Measurements from ENCODE around the gene SV2C.

The SV2C gene

DNA sequence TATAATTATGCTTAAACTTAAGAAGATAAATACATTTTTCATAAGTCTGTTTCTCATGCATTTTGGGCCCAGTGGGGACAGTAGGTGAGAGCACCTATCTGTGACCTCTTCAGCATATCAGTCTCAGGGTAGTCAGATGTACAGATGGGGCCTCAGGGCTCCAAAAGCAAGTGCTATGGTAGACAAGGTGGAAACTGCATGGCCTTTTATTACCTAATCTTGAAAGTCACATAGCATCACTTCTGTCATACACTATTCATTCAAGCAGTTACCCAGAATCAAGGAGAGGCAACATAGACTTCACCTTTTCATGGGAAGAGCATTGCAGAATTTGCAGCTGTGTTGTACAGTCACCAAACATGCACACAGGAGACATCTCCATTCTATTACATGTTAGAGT is 94.8 kb downstream of the SV2C start:
- Histone ChIP-seq H3K27me3 (ENCODE audit: control insufficient read depth in 2 of 2, insufficient read depth in 2 of 2, low read length in 2 of 2) (no peaks in the 10 kb centered on the region), H3K4me3 (ENCODE audit: low read length in 2 of 2) (no peak overlapping the region), H3K36me3 (ENCODE audit: control insufficient read depth in 2 of 2, insufficient read depth in 2 of 2, low read length in 2 of 2) (no peaks in the 10 kb centered on the region), H3K27ac (ENCODE audit: low read depth in 2 of 2, low read length in 2 of 2) (no peak overlapping the region), H3K9me3 (ENCODE audit: control insufficient read depth in 2 of 2, low read length in 2 of 2) (no peaks in the 10 kb centered on the region), H3K9ac (ENCODE audit: low read depth in 1 of 2, low read length in 2 of 2) (no peak overlapping the region), H3K4me1 (ENCODE audit: control insufficient read depth in 2 of 2, insufficient read depth in 2 of 2, low read length in 2 of 2) (peaks cover 2 to 13% of the 10 kb centered on the region in 2 donors)

DNA sequence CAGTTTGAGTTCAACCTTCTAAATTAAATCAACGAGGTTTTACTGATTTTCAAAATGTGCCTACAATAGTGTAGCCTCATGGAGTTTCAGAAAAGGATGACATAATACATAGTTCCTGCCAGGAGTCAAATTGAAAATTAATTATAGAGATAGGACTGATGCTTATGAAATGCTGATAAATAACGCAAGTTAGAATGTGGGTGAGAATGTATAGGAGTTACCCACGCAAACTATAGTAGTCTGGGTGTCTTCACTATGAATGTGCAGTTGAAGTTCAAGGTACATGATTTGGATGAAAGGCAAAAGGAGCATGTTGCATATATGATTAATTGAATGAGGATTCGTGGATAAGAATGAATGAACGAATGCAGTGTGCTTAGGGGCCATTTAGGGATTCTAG is 95.7 kb downstream of the SV2C start:
- H3K36me3 ChIP-seq (ENCODE audit: control insufficient read depth in 2 of 2, insufficient read depth in 2 of 2, low read length in 2 of 2), result no peaks in the 10 kb centered on the region
- no peaks in the 10 kb centered on the region for H3K9me3 ChIP-seq (ENCODE audit: control insufficient read depth in 2 of 2, low read length in 2 of 2)
- no peak overlapping the region for H3K4me3 ChIP-seq (ENCODE audit: low read length in 2 of 2)
- peaks cover 2 to 13% of the 10 kb centered on the region in 2 donors for H3K4me1 ChIP-seq (ENCODE audit: control insufficient read depth in 2 of 2, insufficient read depth in 2 of 2, low read length in 2 of 2)
- no peak overlapping the region for H3K27ac ChIP-seq (ENCODE audit: low read depth in 2 of 2, low read length in 2 of 2)
- no peaks in the 10 kb centered on the region for H3K27me3 ChIP-seq (ENCODE audit: control insufficient read depth in 2 of 2, insufficient read depth in 2 of 2, low read length in 2 of 2)
- H3K9ac ChIP-seq (ENCODE audit: low read depth in 1 of 2, low read length in 2 of 2), result no peak overlapping the region

- Histone ChIP-seq H3K4me3 (ENCODE audit: low read length in 2 of 2) (no peak overlapping the region), H3K9ac (ENCODE audit: low read depth in 1 of 2, low read length in 2 of 2) (no peak overlapping the region), H3K9me3 (ENCODE audit: control insufficient read depth in 2 of 2, low read length in 2 of 2) (no peaks in the 10 kb centered on the region), H3K27me3 (ENCODE audit: control insufficient read depth in 2 of 2, insufficient read depth in 2 of 2, low read length in 2 of 2) (no peaks in the 10 kb centered on the region), H3K27ac (ENCODE audit: low read depth in 2 of 2, low read length in 2 of 2) (peak overlapping the region; percentile 48 to 70), H3K36me3 (ENCODE audit: control insufficient read depth in 2 of 2, insufficient read depth in 2 of 2, low read length in 2 of 2) (no peaks in the 10 kb centered on the region), H3K4me1 (ENCODE audit: control insufficient read depth in 2 of 2, insufficient read depth in 2 of 2, low read length in 2 of 2) (peaks cover 2 to 13% of the 10 kb centered on the region in 2 donors)
These were observed 97.9 kb downstream of the SV2C start for GRCh38 chr5:76180814-76181805.

DNA sequence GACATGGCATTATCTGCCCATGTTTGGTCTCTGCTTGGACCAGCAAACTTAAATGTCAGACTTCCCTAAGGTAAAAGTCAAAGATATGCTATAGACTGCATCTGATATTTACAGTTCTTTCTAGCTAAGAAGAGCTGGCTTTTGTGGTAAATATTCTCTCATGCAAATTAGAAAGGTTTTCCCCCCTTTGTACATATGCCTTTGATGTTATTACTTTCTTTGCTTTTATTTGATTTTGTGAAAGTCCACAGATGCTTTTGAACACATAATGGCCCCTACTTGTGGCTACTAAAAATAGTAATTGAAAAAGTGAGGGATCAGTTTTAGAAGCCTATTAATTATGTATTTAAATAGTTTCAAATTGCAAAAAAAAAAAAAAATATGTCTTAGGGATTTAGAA is 104.2 kb downstream of the SV2C start:
- Histone ChIP-seq H3K4me1 (ENCODE audit: control insufficient read depth in 2 of 2, insufficient read depth in 2 of 2, low read length in 2 of 2) (no peaks in the 10 kb centered on the region), H3K27me3 (ENCODE audit: control insufficient read depth in 2 of 2, insufficient read depth in 2 of 2, low read length in 2 of 2) (no peaks in the 10 kb centered on the region), H3K9me3 (ENCODE audit: control insufficient read depth in 2 of 2, low read length in 2 of 2) (no peaks in the 10 kb centered on the region), H3K9ac (ENCODE audit: low read depth in 1 of 2, low read length in 2 of 2) (no peak overlapping the region), H3K4me3 (ENCODE audit: low read length in 2 of 2) (no peak overlapping the region), H3K36me3 (ENCODE audit: control insufficient read depth in 2 of 2, insufficient read depth in 2 of 2, low read length in 2 of 2) (no peaks in the 10 kb centered on the region), H3K27ac (ENCODE audit: low read depth in 2 of 2, low read length in 2 of 2) (no peak overlapping the region)

GRCh38 chr5:76190356-76190755 is 107.2 kb downstream of the SV2C start:
- Histone ChIP-seq H3K4me3 (ENCODE audit: low read length in 2 of 2) (no peak overlapping the region), H3K9me3 (ENCODE audit: control insufficient read depth in 2 of 2, low read length in 2 of 2) (no peaks in the 10 kb centered on the region), H3K9ac (ENCODE audit: low read depth in 1 of 2, low read length in 2 of 2) (no peak overlapping the region), H3K27me3 (ENCODE audit: control insufficient read depth in 2 of 2, insufficient read depth in 2 of 2, low read length in 2 of 2) (no peaks in the 10 kb centered on the region), H3K36me3 (ENCODE audit: control insufficient read depth in 2 of 2, insufficient read depth in 2 of 2, low read length in 2 of 2) (no peaks in the 10 kb centered on the region), H3K27ac (ENCODE audit: low read depth in 2 of 2, low read length in 2 of 2) (no peak overlapping the region), H3K4me1 (ENCODE audit: control insufficient read depth in 2 of 2, insufficient read depth in 2 of 2, low read length in 2 of 2) (no peaks in the 10 kb centered on the region)

GRCh38 chr5:76192837-76193236 is 109.7 kb downstream of the SV2C start:
- H3K27ac ChIP-seq (ENCODE audit: low read depth in 2 of 2, low read length in 2 of 2), result no peak overlapping the region
- H3K4me3 ChIP-seq (ENCODE audit: low read length in 2 of 2), result no peak overlapping the region
- peaks cover 0 to 3% of the 10 kb centered on the region in 2 donors for H3K4me1 ChIP-seq (ENCODE audit: control insufficient read depth in 2 of 2, insufficient read depth in 2 of 2, low read length in 2 of 2)
- H3K9ac ChIP-seq (ENCODE audit: low read depth in 1 of 2, low read length in 2 of 2), result no peak overlapping the region
- no peaks in the 10 kb centered on the region for H3K9me3 ChIP-seq (ENCODE audit: control insufficient read depth in 2 of 2, low read length in 2 of 2)
- H3K36me3 ChIP-seq (ENCODE audit: control insufficient read depth in 2 of 2, insufficient read depth in 2 of 2, low read length in 2 of 2), result no peaks in the 10 kb centered on the region
- no peaks in the 10 kb centered on the region for H3K27me3 ChIP-seq (ENCODE audit: control insufficient read depth in 2 of 2, insufficient read depth in 2 of 2, low read length in 2 of 2)

DNA sequence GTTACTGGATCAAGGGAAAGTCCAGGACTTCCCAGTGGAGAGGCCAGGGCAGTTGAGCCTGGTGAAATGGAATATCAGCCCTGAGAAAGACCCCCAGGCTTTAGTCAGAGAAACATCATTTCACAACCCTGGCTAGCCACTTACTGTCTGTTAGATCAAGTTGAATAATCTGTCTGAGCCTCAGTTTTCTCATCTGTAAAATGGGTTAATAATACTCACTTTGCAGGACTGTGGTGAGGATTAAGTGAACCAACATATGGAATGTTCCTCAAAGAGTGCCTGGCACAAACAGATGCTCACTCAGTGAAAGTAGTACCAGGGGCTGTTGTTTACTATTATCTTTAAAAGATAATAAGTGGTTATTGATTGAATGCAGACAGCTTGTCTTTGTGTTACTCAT is 110.5 kb downstream of the SV2C start:
- Histone ChIP-seq H3K4me3 (ENCODE audit: low read length in 2 of 2) (no peak overlapping the region), H3K9me3 (ENCODE audit: control insufficient read depth in 2 of 2, low read length in 2 of 2) (no peaks in the 10 kb centered on the region), H3K27me3 (ENCODE audit: control insufficient read depth in 2 of 2, insufficient read depth in 2 of 2, low read length in 2 of 2) (no peaks in the 10 kb centered on the region), H3K4me1 (ENCODE audit: control insufficient read depth in 2 of 2, insufficient read depth in 2 of 2, low read length in 2 of 2) (peaks cover 0 to 3% of the 10 kb centered on the region in 2 donors), H3K9ac (ENCODE audit: low read depth in 1 of 2, low read length in 2 of 2) (no peak overlapping the region), H3K27ac (ENCODE audit: low read depth in 2 of 2, low read length in 2 of 2) (no peak overlapping the region), H3K36me3 (ENCODE audit: control insufficient read depth in 2 of 2, insufficient read depth in 2 of 2, low read length in 2 of 2) (no peaks in the 10 kb centered on the region)

DNA sequence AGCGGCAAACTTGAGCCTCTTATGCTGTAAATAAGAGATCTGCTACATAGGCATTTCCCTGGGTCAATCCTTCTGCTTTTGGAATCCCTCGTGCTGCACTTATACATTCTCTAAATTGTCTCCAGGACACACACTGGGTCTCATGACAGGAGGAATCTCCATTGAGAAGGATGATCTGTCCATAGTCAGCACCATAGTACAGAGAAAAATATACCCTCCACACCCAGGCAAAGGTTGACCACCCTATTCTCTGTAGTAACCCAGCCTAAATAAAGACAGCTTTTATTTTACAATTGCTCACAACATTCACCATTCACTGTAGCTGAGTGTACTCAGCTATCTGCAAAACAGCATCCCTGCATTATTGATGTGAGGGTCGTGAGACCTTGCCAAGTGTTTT is 111.2 kb downstream of the SV2C start:
- H3K9me3 ChIP-seq (ENCODE audit: control insufficient read depth in 2 of 2, low read length in 2 of 2), result no peaks in the 10 kb centered on the region
- H3K4me1 ChIP-seq (ENCODE audit: control insufficient read depth in 2 of 2, insufficient read depth in 2 of 2, low read length in 2 of 2), result peaks cover 0 to 3% of the 10 kb centered on the region in 2 donors
- H3K27ac ChIP-seq (ENCODE audit: low read depth in 2 of 2, low read length in 2 of 2), result no peak overlapping the region
- no peaks in the 10 kb centered on the region for H3K27me3 ChIP-seq (ENCODE audit: control insufficient read depth in 2 of 2, insufficient read depth in 2 of 2, low read length in 2 of 2)
- H3K9ac ChIP-seq (ENCODE audit: low read depth in 1 of 2, low read length in 2 of 2), result no peak overlapping the region
- H3K4me3 ChIP-seq (ENCODE audit: low read length in 2 of 2), result no peak overlapping the region
- H3K36me3 ChIP-seq (ENCODE audit: control insufficient read depth in 2 of 2, insufficient read depth in 2 of 2, low read length in 2 of 2), result no peaks in the 10 kb centered on the region

DNA sequence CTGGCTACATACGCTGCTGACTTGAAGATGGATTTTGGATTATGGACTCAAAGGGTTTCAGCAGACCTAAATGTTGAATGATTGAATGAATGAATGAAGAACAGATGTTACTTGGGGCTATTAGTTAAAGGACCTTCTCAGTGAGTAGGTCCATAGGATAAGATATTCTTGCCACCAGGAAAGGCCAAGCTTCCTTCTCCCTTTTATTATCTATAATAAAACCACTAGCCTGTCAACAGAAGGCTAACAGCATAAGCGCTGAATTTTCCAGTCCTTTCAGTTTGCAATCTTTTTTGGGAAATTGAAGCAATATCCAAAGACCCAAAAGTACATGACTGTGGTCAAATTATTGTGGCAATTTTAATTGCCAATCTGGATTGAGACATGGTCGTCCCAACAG is 113.3 kb downstream of the SV2C start:
- Histone ChIP-seq H3K36me3 (ENCODE audit: control insufficient read depth in 2 of 2, insufficient read depth in 2 of 2, low read length in 2 of 2) (no peaks in the 10 kb centered on the region), H3K27ac (ENCODE audit: low read depth in 2 of 2, low read length in 2 of 2) (no peak overlapping the region), H3K4me1 (ENCODE audit: control insufficient read depth in 2 of 2, insufficient read depth in 2 of 2, low read length in 2 of 2) (peaks cover 0 to 5% of the 10 kb centered on the region in 2 donors), H3K27me3 (ENCODE audit: control insufficient read depth in 2 of 2, insufficient read depth in 2 of 2, low read length in 2 of 2) (no peaks in the 10 kb centered on the region), H3K9me3 (ENCODE audit: control insufficient read depth in 2 of 2, low read length in 2 of 2) (no peaks in the 10 kb centered on the region), H3K9ac (ENCODE audit: low read depth in 1 of 2, low read length in 2 of 2) (no peak overlapping the region), H3K4me3 (ENCODE audit: low read length in 2 of 2) (no peak overlapping the region)

GRCh38 chr5:76196886-76197489 is 113.8 kb downstream of the SV2C start:
- no peaks in the 10 kb centered on the region for H3K27me3 ChIP-seq (ENCODE audit: control insufficient read depth in 2 of 2, insufficient read depth in 2 of 2, low read length in 2 of 2)
- no peaks in the 10 kb centered on the region for H3K36me3 ChIP-seq (ENCODE audit: control insufficient read depth in 2 of 2, insufficient read depth in 2 of 2, low read length in 2 of 2)
- H3K27ac ChIP-seq (ENCODE audit: low read depth in 2 of 2, low read length in 2 of 2), result no peak overlapping the region
- H3K4me1 ChIP-seq (ENCODE audit: control insufficient read depth in 2 of 2, insufficient read depth in 2 of 2, low read length in 2 of 2), result peaks cover 0 to 5% of the 10 kb centered on the region in 2 donors
- no peak overlapping the region for H3K9ac ChIP-seq (ENCODE audit: low read depth in 1 of 2, low read length in 2 of 2)
- no peak overlapping the region for H3K4me3 ChIP-seq (ENCODE audit: low read length in 2 of 2)
- no peaks in the 10 kb centered on the region for H3K9me3 ChIP-seq (ENCODE audit: control insufficient read depth in 2 of 2, low read length in 2 of 2)
